Measurements from ENCODE around the gene COX4I2. TPM values are rescaled to one million over a fixed set of nuclear protein-coding genes. Genes with fewer than 3 reads are reported as not detected.
"Not testable (repeated sequence)": the region's sequence is repeated elsewhere in the genome, so short reads cannot be mapped to it uniquely, and the experiment has no call there.

COX4I2 gene
- total RNA-seq, 2 donors from 2014 or later = 0.41 to 3.6 TPM

GRCh38 chr20:31607640-31608250, 30.0 kb upstream of the COX4I2 start:
- 30% methylated on average over 9 of the region's 9 CpGs for WGBS
- DNase-seq (ENCODE audit: low spot score) = no peak
- H3K27me3 ChIP-seq (replicated peaks; ENCODE audit: insufficient read depth) = no peaks in the 10 kb centered on the region
- H3K9me3 ChIP-seq = no peaks in the 10 kb centered on the region
- TF ChIP-seq POLR2AphosphoS5 (IDR thresholded peaks at IDR 0.05) = no peak
- TF ChIP-seq, protein P1, sequence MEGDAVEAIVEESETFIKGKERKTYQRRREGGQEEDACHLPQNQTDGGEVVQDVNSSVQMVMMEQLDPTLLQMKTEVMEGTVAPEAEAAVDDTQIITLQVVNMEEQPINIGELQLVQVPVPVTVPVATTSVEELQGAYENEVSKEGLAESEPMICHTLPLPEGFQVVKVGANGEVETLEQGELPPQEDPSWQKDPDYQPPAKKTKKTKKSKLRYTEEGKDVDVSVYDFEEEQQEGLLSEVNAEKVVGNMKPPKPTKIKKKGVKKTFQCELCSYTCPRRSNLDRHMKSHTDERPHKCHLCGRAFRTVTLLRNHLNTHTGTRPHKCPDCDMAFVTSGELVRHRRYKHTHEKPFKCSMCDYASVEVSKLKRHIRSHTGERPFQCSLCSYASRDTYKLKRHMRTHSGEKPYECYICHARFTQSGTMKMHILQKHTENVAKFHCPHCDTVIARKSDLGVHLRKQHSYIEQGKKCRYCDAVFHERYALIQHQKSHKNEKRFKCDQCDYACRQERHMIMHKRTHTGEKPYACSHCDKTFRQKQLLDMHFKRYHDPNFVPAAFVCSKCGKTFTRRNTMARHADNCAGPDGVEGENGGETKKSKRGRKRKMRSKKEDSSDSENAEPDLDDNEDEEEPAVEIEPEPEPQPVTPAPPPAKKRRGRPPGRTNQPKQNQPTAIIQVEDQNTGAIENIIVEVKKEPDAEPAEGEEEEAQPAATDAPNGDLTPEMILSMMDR (IDR thresholded peaks at IDR 0.05) = no peak
- no peak for TF ChIP-seq POLR2A (IDR thresholded peaks at IDR 0.05)
- H3K27ac ChIP-seq = peak overlapping the region; percentile 85 to 86
- peak overlapping the region in 1 of 2 donors; percentile 69 for H3K4me3 ChIP-seq
- intact Hi-C loops (cut with DNase I) = no loop called here
- H3K4me1 ChIP-seq (replicated peaks) = peaks cover 16% of the 10 kb centered on the region
- no peaks in the 10 kb centered on the region for H3K36me3 ChIP-seq

DNA sequence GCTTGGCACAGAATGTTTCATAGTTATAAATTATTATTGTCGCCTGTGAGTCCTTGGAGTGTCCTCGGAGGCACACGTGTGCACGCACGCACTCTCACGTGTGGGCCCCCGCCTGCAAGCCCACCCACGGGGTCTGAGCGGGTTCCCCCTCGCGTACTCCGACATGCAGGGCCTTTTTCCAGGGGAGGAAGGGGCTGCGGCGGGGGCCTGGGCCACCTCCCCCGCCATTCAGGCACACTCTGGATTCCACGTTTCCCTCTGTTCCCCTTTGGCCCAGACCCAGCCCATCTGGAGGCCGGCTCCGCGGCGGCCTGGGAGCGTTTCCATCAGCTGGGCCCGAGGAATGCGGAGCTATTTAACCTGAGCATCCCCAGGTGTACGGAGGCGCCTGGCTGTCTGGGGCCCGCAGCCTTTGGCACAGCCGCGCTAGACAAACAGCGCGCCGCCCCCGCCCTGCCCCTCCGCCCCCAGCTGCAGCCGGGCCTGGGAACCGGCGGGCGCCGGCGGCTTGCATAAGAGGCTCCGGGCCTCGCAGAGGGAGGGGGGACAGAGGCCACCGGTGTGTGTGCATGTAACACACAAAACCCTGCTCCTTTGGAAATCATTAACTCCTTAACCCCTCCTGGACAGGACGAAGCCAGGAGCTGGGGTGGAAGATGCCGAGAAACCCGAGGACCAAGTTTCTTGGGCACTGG, 29.3 kb upstream of the COX4I2 start:
- intact Hi-C loops (cut with DNase I) = no loop called here
- peak overlapping the region; percentile 85 to 86 for H3K27ac ChIP-seq
- no peaks in the 10 kb centered on the region for H3K27me3 ChIP-seq (replicated peaks; ENCODE audit: insufficient read depth)
- H3K9me3 ChIP-seq = no peaks in the 10 kb centered on the region
- TF ChIP-seq POLR2A (IDR thresholded peaks at IDR 0.05) (peak; percentile 37), POLR2AphosphoS5 (IDR thresholded peaks at IDR 0.05) (peak; percentile 81)
- TF ChIP-seq, protein P1 (IDR thresholded peaks at IDR 0.05) = peak in 1 of 4 experiments; percentile 11
- no peaks in the 10 kb centered on the region for H3K36me3 ChIP-seq
- WGBS = 8% methylated on average over 44 of the region's 45 CpGs
- H3K4me1 ChIP-seq (replicated peaks) = peaks cover 16% of the 10 kb centered on the region
- DNase-seq (ENCODE audit: low spot score) = peak; percentile 93
- no peak overlapping the region for H3K4me3 ChIP-seq

DNA sequence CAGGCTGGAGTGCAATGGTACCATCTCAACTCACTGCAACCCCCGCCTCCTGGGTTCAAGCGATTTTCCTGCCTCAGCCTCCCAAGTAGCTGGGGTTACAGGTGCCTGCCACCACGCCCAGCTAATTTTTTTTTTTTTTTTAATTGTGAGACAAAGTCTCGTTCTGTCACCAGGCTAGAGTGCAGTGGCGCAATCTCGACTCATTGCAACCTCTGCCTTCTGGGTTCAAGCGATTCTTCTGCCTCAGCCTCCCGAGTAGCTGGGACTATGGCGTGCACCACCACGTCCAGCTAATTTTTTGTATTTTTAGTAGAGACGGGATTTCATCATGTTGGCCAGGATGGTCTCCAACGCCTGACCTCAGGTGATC, 25.5 kb upstream of the COX4I2 start:
- H3K4me1 ChIP-seq (replicated peaks) = peaks cover 16% of the 10 kb centered on the region

DNA sequence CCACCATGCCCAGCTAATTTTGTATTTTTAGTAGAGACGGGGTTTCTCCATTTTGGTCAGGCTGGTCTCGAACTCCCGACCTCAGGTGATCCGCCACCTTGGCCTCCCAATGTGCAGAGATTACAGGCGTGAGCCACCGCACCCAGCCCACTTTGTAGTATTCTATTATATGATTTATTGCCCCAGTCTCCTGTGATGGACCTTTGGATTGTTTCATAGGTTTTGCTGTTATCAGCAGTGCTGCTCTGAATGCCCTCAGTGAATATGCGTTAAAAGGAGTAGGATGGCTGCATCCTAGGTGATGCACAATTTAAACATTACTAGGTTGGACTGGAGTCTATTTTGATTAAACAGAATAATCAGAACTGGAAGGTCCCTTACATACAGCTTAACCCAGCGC, 22.3 kb upstream of the COX4I2 start:
- no peak for TF ChIP-seq POLR2A (IDR thresholded peaks at IDR 0.05)
- TF ChIP-seq POLR2AphosphoS5 (IDR thresholded peaks at IDR 0.05) = no peak
- no peak overlapping the region for H3K27ac ChIP-seq
- no peaks in the 10 kb centered on the region for H3K4me1 ChIP-seq (replicated peaks)
- intact Hi-C loops (cut with DNase I) = no loop called here
- no peaks in the 10 kb centered on the region for H3K27me3 ChIP-seq (replicated peaks; ENCODE audit: insufficient read depth)
- H3K4me3 ChIP-seq = no peak overlapping the region
- H3K36me3 ChIP-seq = no peaks in the 10 kb centered on the region
- H3K9me3 ChIP-seq = no peaks in the 10 kb centered on the region
- DNase-seq (ENCODE audit: low spot score) = no peak
- 92% methylated on average over 8 of the region's 8 CpGs for WGBS

More for the DNA sequence above, 25.5 kb upstream of the COX4I2 start:
- H3K4me3 ChIP-seq; H3K9me3 ChIP-seq; H3K27ac ChIP-seq; DNase-seq (ENCODE audit: low spot score); H3K36me3 ChIP-seq; H3K27me3 ChIP-seq (replicated peaks; ENCODE audit: insufficient read depth): not testable (repeated sequence)
- 80% methylated on average over 12 of the region's 12 CpGs for WGBS
- intact Hi-C loops (cut with DNase I) = loop anchor here (2.0 kb wide), 1 partner anchor 49 kb away; no protein-coding TSS in a partner anchor

- no peak for DNase-seq (ENCODE audit: low spot score)
- intact Hi-C loops (cut with DNase I) = no loop called here
- H3K36me3 ChIP-seq = no peaks in the 10 kb centered on the region
- H3K4me3 ChIP-seq = no peak overlapping the region
- no peak for TF ChIP-seq POLR2AphosphoS5 (IDR thresholded peaks at IDR 0.05)
- no peak for TF ChIP-seq POLR2A (IDR thresholded peaks at IDR 0.05)
- TF ChIP-seq, protein P1 (IDR thresholded peaks at IDR 0.05) = no peak
- H3K4me1 ChIP-seq (replicated peaks) = no peaks in the 10 kb centered on the region
- no peaks in the 10 kb centered on the region for H3K27me3 ChIP-seq (replicated peaks; ENCODE audit: insufficient read depth)
- WGBS = 92% methylated on average over 6 of the region's 6 CpGs
- no peak overlapping the region for H3K27ac ChIP-seq
- H3K9me3 ChIP-seq = no peaks in the 10 kb centered on the region
Measured at GRCh38 chr20:31617432-31618104, 20.1 kb upstream of the COX4I2 start.
